A204.1 (cell line): ENCODE results near the gene CRYBB2.
"Not testable (repeated sequence)": the region's sequence is repeated elsewhere in the genome, so short reads cannot be mapped to it uniquely, and the experiment has no call there.

Experiments used
- FAIRE-seq: peaks from 2 replicates; lab custom pipeline; 2012; peaks lifted over from hg19 to GRCh38; lab: Jason Lieb, UNC

CRYBB2 gene

GRCh38 chr22:25233706-25234105 lies 14.3 kb downstream of the CRYBB2 start:
- not testable (repeated sequence) for FAIRE-seq

DNA sequence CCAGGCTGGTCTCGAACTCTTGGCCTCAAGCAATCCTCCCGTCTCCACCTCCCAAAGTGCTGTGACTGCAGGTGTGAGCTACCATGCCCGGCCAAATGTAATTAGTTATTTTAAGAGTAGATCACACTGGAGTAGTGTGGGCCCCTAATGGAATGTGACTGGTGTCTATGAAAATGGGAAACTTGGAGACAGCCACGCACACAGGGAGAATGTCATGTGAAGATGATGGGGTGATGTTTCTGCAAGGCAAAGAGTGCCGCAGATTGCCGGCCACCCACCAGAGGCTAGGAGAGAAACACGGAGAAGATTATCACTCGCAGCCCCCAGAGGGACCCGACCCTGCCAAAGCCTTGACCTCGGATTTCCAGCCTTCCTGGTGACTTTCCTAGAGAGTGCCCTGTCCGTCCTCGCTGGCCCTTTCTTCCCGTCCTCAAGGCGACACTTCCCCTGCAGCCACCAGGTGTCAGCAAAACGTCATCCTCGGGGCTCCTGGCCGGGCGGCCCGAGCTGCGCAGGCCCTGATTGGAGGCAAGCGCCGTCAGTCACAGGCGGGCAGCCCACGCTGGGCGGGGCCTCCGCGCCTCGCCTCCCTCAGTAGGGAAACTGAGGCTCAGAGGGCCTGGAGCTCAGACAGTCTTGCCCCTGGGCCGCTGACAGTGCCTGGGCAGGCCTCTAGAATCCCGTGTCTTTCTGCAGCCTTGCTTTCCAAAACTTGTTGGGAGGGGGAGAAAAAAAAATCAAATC lies 16.3 kb downstream of the CRYBB2 start:
- FAIRE-seq: no peak

- FAIRE-seq: no peak
These were observed 17.0 kb downstream of the CRYBB2 start for GRCh38 chr22:25236417-25236816.

GRCh38 chr22:25237503-25237902 lies 18.1 kb downstream of the CRYBB2 start:
- no peak for FAIRE-seq

DNA sequence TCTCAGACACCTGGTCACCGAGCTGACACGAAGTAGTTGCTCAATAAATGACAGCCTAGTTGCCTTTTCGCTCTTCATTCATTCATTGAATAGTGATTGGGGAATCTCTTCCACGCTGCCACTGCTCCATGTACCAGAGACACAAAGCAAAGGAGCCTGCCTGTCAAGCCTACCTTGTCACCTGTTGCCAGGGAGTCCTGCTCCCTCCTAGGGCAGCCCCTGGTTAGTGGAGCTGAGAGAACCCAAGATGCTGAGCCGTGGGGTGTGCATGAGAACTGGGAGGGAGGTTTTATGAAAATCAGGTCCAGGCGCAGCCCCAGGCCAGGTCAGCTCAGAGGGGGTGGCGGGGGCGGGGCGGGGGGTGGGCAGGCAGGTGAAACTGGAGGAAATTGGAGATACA lies 18.6 kb downstream of the CRYBB2 start:
- FAIRE-seq: not testable (repeated sequence)

- not testable (repeated sequence) for FAIRE-seq
These were observed 35.7 kb downstream of the CRYBB2 start for GRCh38 chr22:25255169-25255568.

DNA sequence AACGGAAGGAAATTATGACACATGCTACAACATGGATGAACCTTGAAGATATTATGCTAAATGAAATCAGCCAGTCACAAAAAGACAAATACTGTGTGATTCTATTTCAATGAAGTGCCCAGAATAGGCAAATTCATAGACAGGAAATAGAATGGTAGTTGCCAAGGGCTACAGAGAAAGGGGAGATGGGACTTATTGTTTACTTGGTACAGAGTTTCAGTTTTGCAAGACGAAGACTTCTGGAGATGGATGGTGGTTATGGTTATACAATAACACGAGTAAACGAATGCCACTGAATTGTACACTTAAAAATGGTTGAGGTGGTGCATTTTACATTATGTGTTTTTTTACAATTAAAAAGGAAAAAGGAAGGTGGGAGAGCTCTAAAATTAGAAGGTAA lies 48.1 kb downstream of the CRYBB2 start:
- FAIRE-seq: not testable (repeated sequence)

DNA sequence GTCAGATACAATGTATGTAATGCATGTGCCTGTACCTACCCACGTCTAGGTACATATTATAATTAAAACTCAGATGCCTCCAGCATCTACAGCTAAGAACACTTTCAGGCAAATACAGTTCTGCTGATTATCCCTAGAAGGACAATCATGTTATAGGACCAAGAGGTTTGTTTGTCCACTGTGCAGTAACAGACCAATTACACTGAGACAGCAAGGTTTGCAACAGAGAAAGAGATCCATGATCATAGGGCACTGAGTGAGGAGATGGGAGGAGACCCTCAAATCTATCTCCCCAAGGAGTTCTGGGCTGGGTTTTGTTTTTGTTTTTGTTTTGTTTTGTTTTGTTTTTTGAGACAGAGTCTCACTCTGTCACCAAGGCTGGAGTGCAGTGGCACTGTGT lies 49.5 kb downstream of the CRYBB2 start:
- FAIRE-seq: not testable (repeated sequence)

GRCh38 chr22:25270061-25270460 lies 50.6 kb downstream of the CRYBB2 start:
- not testable (repeated sequence) for FAIRE-seq

- not testable (repeated sequence) for FAIRE-seq
These were observed 53.8 kb downstream of the CRYBB2 start for GRCh38 chr22:25273231-25273630.

DNA sequence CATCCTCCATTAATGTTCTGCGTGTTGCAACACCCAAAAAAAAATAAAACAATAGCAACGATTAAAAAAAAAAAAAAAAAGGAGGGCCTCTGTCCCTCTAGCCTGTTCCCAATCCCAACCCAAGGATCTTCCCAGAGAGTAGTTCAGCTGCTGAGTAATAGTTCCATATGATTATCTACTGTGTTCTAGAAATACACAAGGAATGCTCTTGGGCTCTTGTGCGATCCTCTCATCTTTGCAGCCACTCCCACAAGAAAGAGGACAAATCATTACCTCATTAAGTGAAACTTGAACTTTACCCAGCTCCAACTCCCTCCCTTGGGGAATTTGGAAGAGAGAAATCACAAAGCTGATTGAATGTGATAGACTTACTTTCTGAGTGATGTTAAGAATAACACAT lies 54.5 kb downstream of the CRYBB2 start:
- not testable (repeated sequence) for FAIRE-seq

- not testable (repeated sequence) for FAIRE-seq
These were observed 60.7 kb downstream of the CRYBB2 start for GRCh38 chr22:25280118-25280517.
